ENCODE data around the gene CD79B.

DNA sequence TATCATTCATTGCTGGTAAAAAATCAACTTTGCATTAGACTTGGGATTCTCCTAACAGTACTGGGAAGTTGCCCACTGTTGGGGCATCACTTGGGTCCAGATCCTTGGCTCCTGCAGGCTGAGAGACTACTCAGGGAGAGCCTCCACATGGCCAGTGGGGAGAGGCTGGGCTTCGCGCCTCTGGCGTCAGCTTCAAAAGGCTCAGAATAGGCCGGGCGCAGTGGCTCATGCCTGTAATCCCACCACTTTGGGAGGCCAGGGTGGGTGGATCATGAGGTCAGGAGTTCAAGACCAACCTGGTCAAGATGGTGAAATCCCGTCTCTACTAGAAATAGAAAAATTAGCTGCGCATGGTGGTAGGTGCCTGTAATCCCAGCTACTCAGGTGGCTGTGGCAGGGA lies 17.7 kb downstream of the CD79B start:
- TF ChIP-seq, protein P1, sequence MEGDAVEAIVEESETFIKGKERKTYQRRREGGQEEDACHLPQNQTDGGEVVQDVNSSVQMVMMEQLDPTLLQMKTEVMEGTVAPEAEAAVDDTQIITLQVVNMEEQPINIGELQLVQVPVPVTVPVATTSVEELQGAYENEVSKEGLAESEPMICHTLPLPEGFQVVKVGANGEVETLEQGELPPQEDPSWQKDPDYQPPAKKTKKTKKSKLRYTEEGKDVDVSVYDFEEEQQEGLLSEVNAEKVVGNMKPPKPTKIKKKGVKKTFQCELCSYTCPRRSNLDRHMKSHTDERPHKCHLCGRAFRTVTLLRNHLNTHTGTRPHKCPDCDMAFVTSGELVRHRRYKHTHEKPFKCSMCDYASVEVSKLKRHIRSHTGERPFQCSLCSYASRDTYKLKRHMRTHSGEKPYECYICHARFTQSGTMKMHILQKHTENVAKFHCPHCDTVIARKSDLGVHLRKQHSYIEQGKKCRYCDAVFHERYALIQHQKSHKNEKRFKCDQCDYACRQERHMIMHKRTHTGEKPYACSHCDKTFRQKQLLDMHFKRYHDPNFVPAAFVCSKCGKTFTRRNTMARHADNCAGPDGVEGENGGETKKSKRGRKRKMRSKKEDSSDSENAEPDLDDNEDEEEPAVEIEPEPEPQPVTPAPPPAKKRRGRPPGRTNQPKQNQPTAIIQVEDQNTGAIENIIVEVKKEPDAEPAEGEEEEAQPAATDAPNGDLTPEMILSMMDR (IDR thresholded peaks at IDR 0.05): no peak
- TF ChIP-seq POLR2A (IDR thresholded peaks at IDR 0.05): no peak

All from body of pancreas (tissue), 4 donors.